Neural cell (in vitro differentiated cells): ENCODE results near the gene NRCAM. TPM values are rescaled to one million over a fixed set of nuclear protein-coding genes. Genes with fewer than 3 reads are reported as not detected.

Experiments used
- H2AFZ ChIP-seq: fragments of 200-600, 300-800 bp; sonication (generic), shearing (Covaris generic); 2 replicates; pipeline ENCODE4 v1.6.0; 2014; ENCODE audit warnings: low read depth, mild to moderate bottlenecking, antibody characterized with exemption, low read length, moderate library complexity
- H3F3A ChIP-seq: fragments of 200-600 bp; shearing (Covaris generic); 2 replicates; pipeline ENCODE4 v1.6.1; 2016; ENCODE audit warnings: mild to moderate bottlenecking, moderate library complexity, mixed read lengths, antibody characterized with exemption, low read length; ENCODE audit not compliant: insufficient read depth, poor library complexity, severe bottlenecking
- H3K27ac ChIP-seq: fragments of 200-600, 300-800 bp; sonication (generic), shearing (Covaris generic); 2 replicates; pipeline ENCODE4 v1.5.1; 2014; ENCODE audit warnings: mild to moderate bottlenecking, low read length, moderate library complexity
- H3K27me3 ChIP-seq: fragments of 300-800, 200-600 bp; sonication (generic), shearing (Covaris generic); 2 replicates; pipeline ENCODE4 v1.6.0; 2014; ENCODE audit warnings: mild to moderate bottlenecking, low read depth, low read length, moderate library complexity; ENCODE audit not compliant: insufficient read depth
- H3K36me3 ChIP-seq: fragments of 300-800, 200-600 bp; sonication (generic), shearing (Covaris generic); 2 replicates; pipeline ENCODE4 v1.5.1; 2014; ENCODE audit warnings: mild to moderate bottlenecking, antibody characterized with exemption, low read length, moderate library complexity; ENCODE audit not compliant: insufficient read depth
- H3K4me2 ChIP-seq: fragments of 300-800, 200-600 bp; sonication (generic), shearing (Covaris generic); 2 replicates; pipeline ENCODE4 v1.6.0; 2014; ENCODE audit warnings: mild to moderate bottlenecking, low read length
- H3K4me3 ChIP-seq: fragments of 300-800, 200-600 bp; sonication (generic), shearing (Covaris generic); 2 replicates; pipeline ENCODE4 v1.5.1; 2014; ENCODE audit warnings: mild to moderate bottlenecking, low read length, moderate library complexity
- H3K79me2 ChIP-seq: fragments of 200-600 bp; shearing (Covaris generic); replicated peaks from 2 replicates; pipeline ENCODE4 v1.6.0; 2014; ENCODE audit warnings: mild to moderate bottlenecking, low read length, moderate library complexity; ENCODE audit not compliant: insufficient read depth
- H3K9ac ChIP-seq: fragments of 300-800, 200-600 bp; sonication (generic), shearing (Covaris generic); 2 replicates; pipeline ENCODE4 v1.6.1; 2016; ENCODE audit warnings: mild to moderate bottlenecking, low read length, mixed read lengths
- H3K9me2 ChIP-seq: fragments of 200-600 bp; shearing (Covaris generic); 2 replicates; pipeline ENCODE4 v1.6.1; 2016; ENCODE audit warnings: mild to moderate bottlenecking, low read length, mixed read lengths; ENCODE audit not compliant: insufficient read depth
- H3K9me3 ChIP-seq: fragments of 200-600, 300-800 bp; sonication (generic), shearing (Covaris generic); 2 replicates; pipeline ENCODE4 v1.6.1; 2016; ENCODE audit warnings: mild to moderate bottlenecking, mixed run types, low read length, moderate library complexity, mixed read lengths
- H4K20me1 ChIP-seq: fragments of 200-600 bp; shearing (Covaris generic); 2 replicates; pipeline ENCODE4 v1.6.1; 2016; ENCODE audit warnings: mild to moderate bottlenecking, mixed run types; ENCODE audit not compliant: insufficient read depth
- EP300 ChIP-seq: fragments of 450-650 bp; conservative IDR thresholded peaks from 2 replicates; pipeline ENCODE4 v1.6.1; 2014; ENCODE audit warnings: antibody characterized with exemption, mild to moderate bottlenecking, moderate library complexity; ENCODE audit not compliant: poor library complexity, severe bottlenecking
- EZH2 ChIP-seq: fragments of 200-600, 300-800 bp; shearing (Covaris generic), sonication (generic); IDR thresholded peaks from 2 replicates; pipeline ENCODE4 v1.6.1; 2014; ENCODE audit warnings: antibody characterized with exemption, low read length, borderline replicate concordance, mild to moderate bottlenecking; ENCODE audit not compliant: insufficient read depth, poor library complexity, severe bottlenecking
- MXI1 ChIP-seq: fragments of 450-650 bp; conservative IDR thresholded peaks from 2 replicates; pipeline ENCODE4 v1.6.1; 2014; ENCODE audit warnings: antibody characterized with exemption, mild to moderate bottlenecking; ENCODE audit not compliant: poor library complexity, severe bottlenecking
- POLR2AphosphoS5 ChIP-seq: IDR thresholded peaks from 2 replicates; pipeline ENCODE4 v1.6.1; 2012
- RAD21 ChIP-seq: fragments of 450-650 bp; conservative IDR thresholded peaks from 2 replicates; pipeline ENCODE4 v1.6.1; 2014; ENCODE audit warnings: antibody characterized with exemption, mild to moderate bottlenecking, moderate library complexity
- REST ChIP-seq: IDR thresholded peaks from 2 replicates; pipeline ENCODE4 v1.6.1; 2012; ENCODE audit warnings: borderline replicate concordance
- SMC3 ChIP-seq: fragments of 450-650 bp; conservative IDR thresholded peaks from 2 replicates; pipeline ENCODE4 v1.6.1; 2014; ENCODE audit warnings: antibody characterized with exemption, mild to moderate bottlenecking, moderate library complexity; ENCODE audit not compliant: poor library complexity
- TAF1 ChIP-seq: IDR thresholded peaks from 2 replicates; pipeline ENCODE4 v1.6.1; 2012; ENCODE audit warnings: low read depth
- polyA plus RNA-seq: library from polyadenylated mRNA; depleted of rRNA; stranded (reverse); fragments of >200 nt; gene quantifications from 2 replicates; pipeline ENCODE4 v1.2.3, GENCODE V29; 2014
- TF ChIP-seq, protein P1 (sequence below): fragments of 450-650 bp; IDR thresholded peaks from 2 replicates; pipeline ENCODE4 v1.5.1; 2014; ENCODE audit warnings: antibody characterized with exemption, mild to moderate bottlenecking, moderate library complexity; ENCODE audit not compliant: poor library complexity, severe bottlenecking

Gene NRCAM
- polyA plus RNA-seq, 1 donor from 2014 or later, result 90.9 TPM

GRCh38 chr7:108203537-108203936 lies 252.7 kb downstream of the NRCAM start:
- no peak overlapping the region for H3K9ac ChIP-seq
- no peaks in the 10 kb centered on the region for H3K9me3 ChIP-seq
- no peak overlapping the region for H3K4me2 ChIP-seq
- TF ChIP-seq TAF1 (no peak), EP300 (no peak), RAD21 (no peak), REST (no peak), MXI1 (no peak), EZH2 (no peak), POLR2AphosphoS5 (no peak)
- TF ChIP-seq, protein P1, sequence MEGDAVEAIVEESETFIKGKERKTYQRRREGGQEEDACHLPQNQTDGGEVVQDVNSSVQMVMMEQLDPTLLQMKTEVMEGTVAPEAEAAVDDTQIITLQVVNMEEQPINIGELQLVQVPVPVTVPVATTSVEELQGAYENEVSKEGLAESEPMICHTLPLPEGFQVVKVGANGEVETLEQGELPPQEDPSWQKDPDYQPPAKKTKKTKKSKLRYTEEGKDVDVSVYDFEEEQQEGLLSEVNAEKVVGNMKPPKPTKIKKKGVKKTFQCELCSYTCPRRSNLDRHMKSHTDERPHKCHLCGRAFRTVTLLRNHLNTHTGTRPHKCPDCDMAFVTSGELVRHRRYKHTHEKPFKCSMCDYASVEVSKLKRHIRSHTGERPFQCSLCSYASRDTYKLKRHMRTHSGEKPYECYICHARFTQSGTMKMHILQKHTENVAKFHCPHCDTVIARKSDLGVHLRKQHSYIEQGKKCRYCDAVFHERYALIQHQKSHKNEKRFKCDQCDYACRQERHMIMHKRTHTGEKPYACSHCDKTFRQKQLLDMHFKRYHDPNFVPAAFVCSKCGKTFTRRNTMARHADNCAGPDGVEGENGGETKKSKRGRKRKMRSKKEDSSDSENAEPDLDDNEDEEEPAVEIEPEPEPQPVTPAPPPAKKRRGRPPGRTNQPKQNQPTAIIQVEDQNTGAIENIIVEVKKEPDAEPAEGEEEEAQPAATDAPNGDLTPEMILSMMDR, result no peak
- H2AFZ ChIP-seq, result no peak overlapping the region
- no peaks in the 10 kb centered on the region for H3F3A ChIP-seq
- H3K4me3 ChIP-seq, result no peak overlapping the region
- H3K27me3 ChIP-seq, result no peaks in the 10 kb centered on the region
- no peaks in the 10 kb centered on the region for H3K36me3 ChIP-seq
- no peaks in the 10 kb centered on the region for H3K79me2 ChIP-seq
- no peaks in the 10 kb centered on the region for H4K20me1 ChIP-seq
- H3K9me2 ChIP-seq, result no peaks in the 10 kb centered on the region
- no peak overlapping the region for H3K27ac ChIP-seq

- no peaks in the 10 kb centered on the region for H3K9me2 ChIP-seq
These were observed 253.5 kb downstream of the NRCAM start for GRCh38 chr7:108202743-108203142.

More at GRCh38 chr7:108202743-108203142, 253.5 kb downstream of the NRCAM start:
- Histone ChIP-seq H3K4me2 (no peak overlapping the region), H3K9me3 (no peaks in the 10 kb centered on the region), H3K9ac (no peak overlapping the region), H3K4me3 (no peak overlapping the region), H3K27me3 (no peaks in the 10 kb centered on the region), H2AFZ (no peak overlapping the region), H3K79me2 (no peaks in the 10 kb centered on the region), H3K36me3 (no peaks in the 10 kb centered on the region), H3F3A (no peaks in the 10 kb centered on the region), H3K27ac (no peak overlapping the region), H4K20me1 (no peaks in the 10 kb centered on the region)
- TF ChIP-seq MXI1, result no peak
- TF ChIP-seq EP300, result no peak
- TF ChIP-seq SMC3, result no peak
- TF ChIP-seq EZH2, result no peak
- TF ChIP-seq RAD21, result no peak
- no peak for TF ChIP-seq REST
- TF ChIP-seq POLR2AphosphoS5, result no peak
- TF ChIP-seq, protein P1, result no peak
- TF ChIP-seq TAF1, result no peak
